DMS 273 treated with DMSO at 0.1 percent for 48 hours (cell line): Measurements from ENCODE around the gene CFC1B.
"Not testable (repeated sequence)": the region's sequence is repeated elsewhere in the genome, so short reads cannot be mapped to it uniquely, and the experiment has no call there.

Source experiments
- DNase-seq: peaks from one replicate; lab custom pipeline; 2025; lab: John Stamatoyannopoulos, UW

The CFC1B gene

GRCh38 chr2:130566165-130566564, 45.1 kb downstream of the CFC1B start:
- not testable (repeated sequence) for DNase-seq

GRCh38 chr2:130571929-130572328, 50.9 kb downstream of the CFC1B start:
- not testable (repeated sequence) for DNase-seq

GRCh38 chr2:130574230-130574629, 53.2 kb downstream of the CFC1B start:
- DNase-seq = not testable (repeated sequence)

GRCh38 chr2:130576209-130576784, 55.3 kb downstream of the CFC1B start:
- not testable (repeated sequence) for DNase-seq

GRCh38 chr2:130577559-130577958, 56.5 kb downstream of the CFC1B start:
- not testable (repeated sequence) for DNase-seq
